GM21528 (cell line): Measurements from ENCODE around the gene SIRT2.
A peak's percentile ranks its signal among the peaks of the same experiment; 100 is the strongest.
"Not testable (repeated sequence)": the region's sequence is repeated elsewhere in the genome, so short reads cannot be mapped to it uniquely, and the experiment has no call there.

Experiments used
- ATAC-seq: cut with Tn5 transposase; IDR thresholded peaks from one replicate; pipeline ENCODE4 v1.9.1; 2021; ENCODE audit warnings: mild to moderate bottlenecking, moderate library complexity; ENCODE audit not compliant: unreplicated experiment, low FRiP score

The SIRT2 gene

GRCh38 chr19:38834104-38834490 is 65.3 kb downstream of the SIRT2 start:
- no peak for ATAC-seq

GRCh38 chr19:38833092-38833425 is 66.4 kb downstream of the SIRT2 start:
- no peak for ATAC-seq

GRCh38 chr19:38831142-38831605 is 68.2 kb downstream of the SIRT2 start:
- peak; percentile 39 for ATAC-seq

- no peak for ATAC-seq
Observed at GRCh38 chr19:38830039-38830733, 69.2 kb downstream of the SIRT2 start.

- not testable (repeated sequence) for ATAC-seq
Observed at GRCh38 chr19:38829203-38829602, 70.2 kb downstream of the SIRT2 start.
